ENCODE results near the gene PAH. TPM values are rescaled to one million over a fixed set of nuclear protein-coding genes. Genes with fewer than 3 reads are reported as not detected.

The PAH gene
- total and polyA plus RNA-seq, 11 donors = 0.03 to 0.23 TPM; not detected in 9

GRCh38 chr12:102955926-102956737, 39.1 kb upstream of the PAH start:
- peaks cover 36 to 96% (median 80%) of the 10 kb centered on the region in 9 donors for H3K27me3 ChIP-seq
- H3K36me3 ChIP-seq = no peaks in the 10 kb centered on the region
- WGBS, 4 donors = 2 to 5% (median 3%) methylated on average over 27 to 50 of the region's 50 CpGs
- no peak overlapping the region for H3K4me3 ChIP-seq
- H3K9me3 ChIP-seq = no peaks in the 10 kb centered on the region
- H3K4me1 ChIP-seq = peaks cover 0 to 28% (median 6%) of the 10 kb centered on the region in 12 donors
- TF ChIP-seq CTCF (IDR thresholded peaks at IDR 0.05) = no peak
- TF ChIP-seq POLR2A (IDR thresholded peaks at IDR 0.05) = no peak
- DNase-seq = no peak
- peak in 1 of 4 donors; percentile 24 for ATAC-seq
- intact Hi-C loops (cut with DNase I) = no loop called here
- H3K27ac ChIP-seq = no peak overlapping the region

GRCh38 chr12:102954134-102954533, 37.1 kb upstream of the PAH start:
- Histone ChIP-seq H3K27me3 (peaks cover 27 to 96% (median 68%) of the 10 kb centered on the region in 9 donors), H3K36me3 (no peaks in the 10 kb centered on the region), H3K9me3 (no peaks in the 10 kb centered on the region), H3K4me3 (no peak overlapping the region), H3K27ac (no peak overlapping the region), H3K4me1 (peaks cover 0 to 32% (median 6%) of the 10 kb centered on the region in 12 donors)
- no peak for DNase-seq
- TF ChIP-seq CTCF (IDR thresholded peaks at IDR 0.05) (no peak), POLR2A (IDR thresholded peaks at IDR 0.05) (no peak)
- WGBS, 4 donors = 20 to 37% (median 29%) methylated on average over 1 of the region's 1 CpG
- intact Hi-C loops (cut with DNase I) = no loop called here
- ATAC-seq = no peak

GRCh38 chr12:102953221-102953620, 36.2 kb upstream of the PAH start:
- Histone ChIP-seq H3K27me3 (peaks cover 18 to 96% (median 60%) of the 10 kb centered on the region in 9 donors), H3K27ac (no peak overlapping the region), H3K9me3 (no peaks in the 10 kb centered on the region), H3K4me1 (peaks cover 0 to 24% (median 3%) of the 10 kb centered on the region in 12 donors), H3K4me3 (no peak overlapping the region), H3K36me3 (no peaks in the 10 kb centered on the region)
- DNase-seq = no peak
- intact Hi-C loops (cut with DNase I) = no loop called here
- TF ChIP-seq POLR2A (IDR thresholded peaks at IDR 0.05) (no peak), CTCF (IDR thresholded peaks at IDR 0.05) (no peak)
- no peak for ATAC-seq

- Histone ChIP-seq H3K27me3 (peaks cover 10 to 90% (median 58%) of the 10 kb centered on the region in 9 donors), H3K4me1 (peaks cover 0 to 10% (median 0%) of the 10 kb centered on the region in 12 donors), H3K4me3 (no peak overlapping the region), H3K36me3 (no peaks in the 10 kb centered on the region), H3K27ac (no peak overlapping the region), H3K9me3 (no peaks in the 10 kb centered on the region)
- 27 to 46% (median 36%) methylated on average over 9 of the region's 9 CpGs for WGBS, 4 donors
- no peak for DNase-seq
- ATAC-seq = no peak
- intact Hi-C loops (cut with DNase I) = no loop called here
- TF ChIP-seq CTCF (IDR thresholded peaks at IDR 0.05) = no peak
- no peak for TF ChIP-seq POLR2A (IDR thresholded peaks at IDR 0.05)
Observed at GRCh38 chr12:102951841-102952240, 34.8 kb upstream of the PAH start.
